ENCODE results near the gene UBN2.

- TF ChIP-seq CTCF (IDR thresholded peaks at IDR 0.05; ENCODE audit: insufficient read depth, low read length, poor library complexity, severe bottlenecking) (no peak), EZH2phosphoT487 (conservative IDR thresholded peaks at IDR 0.05; ENCODE audit: low read length) (no peak)
Observed at GRCh38 chr7:139224219-139224618, 6.8 kb upstream of the UBN2 start.

Measured in SU-DHL-6 (cell line).